Breast epithelium (tissue), 4 donors: Measurements from ENCODE around the gene MEF2D. TPM values are rescaled to one million over a fixed set of nuclear protein-coding genes. Genes with fewer than 3 reads are reported as not detected.

Experiments used
- DNase-seq, 2 donors: peaks; one replicate each; pipeline ENCODE4 v3.0.0-alpha.2; 2019; ENCODE audit warnings: low spot score in 2 of 2
- H3K27ac ChIP-seq, 2 donors: fragments of 200-600 bp; sonication (generic) in 1 of 2; one replicate each; pipeline ENCODE4 v1.5.1; 2016 to 2019; ENCODE audit warnings: mild to moderate bottlenecking in 1 of 2
- H3K27me3 ChIP-seq, 2 donors: fragments of 200-600 bp; sonication (generic) in 1 of 2; one replicate each; pipeline versions ENCODE4 v1.5.1 to v1.6.0; 2017 to 2019; ENCODE audit warnings: control low read depth in 1 of 2, mild to moderate bottlenecking in 1 of 2
- H3K36me3 ChIP-seq: fragments of 200-600 bp; one replicate; pipeline ENCODE4 v1.5.1; 2019
- H3K4me1 ChIP-seq, 2 donors: fragments of 200-600 bp; sonication (generic); one replicate each; pipeline ENCODE4 v1.5.1; 2016 to 2019; ENCODE audit warnings: control low read depth in 1 of 2
- H3K4me3 ChIP-seq, 3 donors: fragments of 200-600 bp; sonication (generic); 1 replicate in 2 of 3; 2 replicates in 1 of 3; pipeline ENCODE4 v1.5.1; 2016 to 2019; ENCODE audit warnings: mild to moderate bottlenecking in 3 of 3, moderate library complexity in 2 of 3
- H3K9me3 ChIP-seq, 2 donors: fragments of 200-600 bp; sonication (generic) in 1 of 2; one replicate each; pipeline ENCODE4 v1.5.1; 2016 to 2019; ENCODE audit warnings: control low read depth in 1 of 2
- CTCF ChIP-seq, 3 donors: fragments of 450-650 bp; IDR thresholded peaks; one replicate each; pipeline ENCODE4 v1.5.1; 2016 to 2017; ENCODE audit warnings: antibody characterized with exemption in 3 of 3, mild to moderate bottlenecking in 3 of 3, moderate library complexity in 3 of 3
- POLR2A ChIP-seq: fragments of 450-650 bp; IDR thresholded peaks from one replicate; pipeline ENCODE4 v1.6.1; 2016; ENCODE audit warnings: antibody characterized with exemption, mild to moderate bottlenecking, moderate library complexity
- POLR2AphosphoS5 ChIP-seq, 3 donors: sonication (generic); formaldehyde crosslinking; IDR thresholded peaks; one replicate each; pipeline ENCODE4 v1.6.1; 2017; ENCODE audit warnings: antibody characterized with exemption in 3 of 3
- intact Hi-C: fragments of 100-400 bp; cut with DNase I; formaldehyde crosslinking; loops from one replicate; pipeline ENCODE4 v1.15.1; 2023; ENCODE audit warnings: low total_unique reads
- total RNA-seq, 3 donors: library from RNA; depleted of rRNA; stranded (reverse); fragments of >200 nt; gene quantifications; one replicate each; pipeline ENCODE4 v1.1.0, GENCODE V29; 2016

The MEF2D gene
- total RNA-seq, 3 donors from 2014 or later = 25.8 to 34.9 (median 32.1) TPM

- H3K9me3 ChIP-seq = no peaks in the 10 kb centered on the region
- intact Hi-C loops = no loop called here
- H3K4me1 ChIP-seq = no peaks in the 10 kb centered on the region
- DNase-seq = no peak
- no peak overlapping the region for H3K27ac ChIP-seq
- H3K27me3 ChIP-seq = peaks cover 0 to 66% of the 10 kb centered on the region in 2 donors
- TF ChIP-seq POLR2AphosphoS5 (IDR thresholded peaks at IDR 0.05) = no peak
- no peak for TF ChIP-seq POLR2A
- no peak for TF ChIP-seq CTCF (IDR thresholded peaks at IDR 0.05)
- no peaks in the 10 kb centered on the region for H3K36me3 ChIP-seq
- no peak overlapping the region for H3K4me3 ChIP-seq
These were observed 69.7 kb downstream of the MEF2D start for GRCh38 chr1:156430866-156431265.

- no peak for TF ChIP-seq POLR2A
- TF ChIP-seq POLR2AphosphoS5 (IDR thresholded peaks at IDR 0.05) = no peak
- no peak for TF ChIP-seq CTCF (IDR thresholded peaks at IDR 0.05)
- no peaks in the 10 kb centered on the region for H3K9me3 ChIP-seq
- DNase-seq = no peak
- H3K36me3 ChIP-seq = no peaks in the 10 kb centered on the region
- peaks cover 0 to 62% of the 10 kb centered on the region in 2 donors for H3K27me3 ChIP-seq
- H3K27ac ChIP-seq = no peak overlapping the region
- no peak overlapping the region for H3K4me3 ChIP-seq
- intact Hi-C loops = no loop called here
- H3K4me1 ChIP-seq = no peaks in the 10 kb centered on the region
These were observed 70.3 kb downstream of the MEF2D start for GRCh38 chr1:156430303-156430702.

- H3K27ac ChIP-seq = no peak overlapping the region
- H3K4me1 ChIP-seq = no peaks in the 10 kb centered on the region
- no peaks in the 10 kb centered on the region for H3K36me3 ChIP-seq
- TF ChIP-seq POLR2AphosphoS5 (IDR thresholded peaks at IDR 0.05) = no peak
- no peak for TF ChIP-seq POLR2A
- no peak for TF ChIP-seq CTCF (IDR thresholded peaks at IDR 0.05)
- no peak overlapping the region for H3K4me3 ChIP-seq
- H3K9me3 ChIP-seq = no peaks in the 10 kb centered on the region
- no peak for DNase-seq
- H3K27me3 ChIP-seq = peaks cover 0 to 54% of the 10 kb centered on the region in 2 donors
- intact Hi-C loops = no loop called here
These were observed 71.1 kb downstream of the MEF2D start for GRCh38 chr1:156429313-156430060.

- no peaks in the 10 kb centered on the region for H3K9me3 ChIP-seq
- DNase-seq = no peak
- TF ChIP-seq POLR2A (no peak), POLR2AphosphoS5 (IDR thresholded peaks at IDR 0.05) (no peak), CTCF (IDR thresholded peaks at IDR 0.05) (no peak)
- H3K27me3 ChIP-seq = peaks cover 0 to 48% of the 10 kb centered on the region in 2 donors
- H3K4me3 ChIP-seq = no peak overlapping the region
- H3K27ac ChIP-seq = no peak overlapping the region
- intact Hi-C loops = no loop called here
- no peaks in the 10 kb centered on the region for H3K36me3 ChIP-seq
- H3K4me1 ChIP-seq = no peaks in the 10 kb centered on the region
These were observed 71.8 kb downstream of the MEF2D start for GRCh38 chr1:156428746-156429288.

GRCh38 chr1:156427957-156428356, 72.6 kb downstream of the MEF2D start:
- intact Hi-C loops = no loop called here

More at GRCh38 chr1:156427957-156428356, 72.6 kb downstream of the MEF2D start:
- H3K9me3 ChIP-seq = no peaks in the 10 kb centered on the region
- no peak overlapping the region for H3K27ac ChIP-seq
- DNase-seq = no peak
- no peak for TF ChIP-seq POLR2AphosphoS5 (IDR thresholded peaks at IDR 0.05)
- no peaks in the 10 kb centered on the region for H3K36me3 ChIP-seq
- H3K4me3 ChIP-seq = no peak overlapping the region
- H3K4me1 ChIP-seq = no peaks in the 10 kb centered on the region
- H3K27me3 ChIP-seq = peaks cover 0 to 50% of the 10 kb centered on the region in 2 donors
